Measurements from ENCODE around the gene NAA80. TPM values are rescaled to one million over a fixed set of nuclear protein-coding genes. Genes with fewer than 3 reads are reported as not detected.
A peak's percentile ranks its signal among the peaks of the same experiment; 100 is the strongest.

NAA80 gene
- total and polyA plus RNA-seq, 2 of the 13 experiments (the other 11 are each of a cell fraction or from before 2014, with no cell fraction given): 3.4 to 8.7 TPM

- no peak for TF ChIP-seq ZNF513 (CRISPR knock-in tag; conservative IDR thresholded peaks at IDR 0.05)
- TF ChIP-seq ZNF383 (CRISPR knock-in tag; IDR thresholded peaks at IDR 0.05; ENCODE audit: borderline replicate concordance): no peak
- TF ChIP-seq YEATS2 (CRISPR knock-in tag; IDR thresholded peaks at IDR 0.05; ENCODE audit: borderline replicate concordance): peak; percentile 64; the same call in 1 of the 2 replicates
- no peak for TF ChIP-seq ZBTB7B (CRISPR knock-in tag; IDR thresholded peaks at IDR 0.05)
- TF ChIP-seq SP140L (CRISPR knock-in tag; IDR thresholded peaks at IDR 0.05; ENCODE audit: borderline replicate concordance): no peak
- TF ChIP-seq SMYD3 (CRISPR knock-in tag; IDR thresholded peaks at IDR 0.05): peak; percentile 84; the same call in 1 of the 2 replicates
- TF ChIP-seq PPARG (CRISPR knock-in tag; conservative IDR thresholded peaks at IDR 0.05): no peak
- TF ChIP-seq, protein P1, sequence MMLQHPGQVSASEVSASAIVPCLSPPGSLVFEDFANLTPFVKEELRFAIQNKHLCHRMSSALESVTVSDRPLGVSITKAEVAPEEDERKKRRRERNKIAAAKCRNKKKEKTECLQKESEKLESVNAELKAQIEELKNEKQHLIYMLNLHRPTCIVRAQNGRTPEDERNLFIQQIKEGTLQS (CRISPR knock-in tag; IDR thresholded peaks at IDR 0.05): peak; percentile 83
- peak; percentile 83; the same call in 1 of the 2 replicates for TF ChIP-seq ZNF160 (CRISPR knock-in tag; IDR thresholded peaks at IDR 0.05)
- 0 out of 2 replicates have a peak, but pooled peaks have one; percentile 14 for TF ChIP-seq ZFP1 (CRISPR knock-in tag; IDR thresholded peaks at IDR 0.05)
- TF ChIP-seq MIER2 (CRISPR knock-in tag; IDR thresholded peaks at IDR 0.05): no peak
- TF ChIP-seq BRD4 (CRISPR knock-in tag; IDR thresholded peaks at IDR 0.05): peak; percentile 83; the same call in 1 of the 2 replicates
- no peak for TF ChIP-seq ZFYVE20 (CRISPR knock-in tag; IDR thresholded peaks at IDR 0.05; ENCODE audit: borderline replicate concordance, low read depth)
- TF ChIP-seq MNT (IDR thresholded peaks at IDR 0.05): peak; percentile 81
- TF ChIP-seq ZNF275 (CRISPR knock-in tag; IDR thresholded peaks at IDR 0.05; ENCODE audit: borderline replicate concordance): peak; percentile 98; the same call in 1 of the 2 replicates
- TF ChIP-seq POLR2G (IDR thresholded peaks at IDR 0.05; ENCODE audit: low read depth, low read length): peak; percentile 90
- peak; percentile 70; the same call in 1 of the 2 replicates for TF ChIP-seq IRX3 (CRISPR knock-in tag; IDR thresholded peaks at IDR 0.05; ENCODE audit: borderline replicate concordance, low read depth)
- no peak for TF ChIP-seq NFATC3 (CRISPR knock-in tag; IDR thresholded peaks at IDR 0.05)
- TF ChIP-seq ZBTB21 (CRISPR knock-in tag; IDR thresholded peaks at IDR 0.05): no peak; the same call in 1 of the 2 replicates
- no peak for TF ChIP-seq IKZF1 (IDR thresholded peaks at IDR 0.05)
- TF ChIP-seq HES4 (CRISPR knock-in tag; IDR thresholded peaks at IDR 0.05; ENCODE audit: borderline replicate concordance): peak; percentile 90
- 0 out of 2 replicates have a peak, but pooled peaks have one; percentile 16 for TF ChIP-seq RCOR2 (CRISPR knock-in tag; IDR thresholded peaks at IDR 0.05)
- TF ChIP-seq RFXANK (CRISPR knock-in tag; IDR thresholded peaks at IDR 0.05): no peak
- TF ChIP-seq NCOA1 (CRISPR knock-in tag; IDR thresholded peaks at IDR 0.05): 0 out of 2 replicates have a peak, but pooled peaks have one; percentile 64
- peak; percentile 42; the same call in 1 of the 2 replicates for TF ChIP-seq ZNF788 (CRISPR knock-in tag; IDR thresholded peaks at IDR 0.05; ENCODE audit: borderline replicate concordance)
- peak in 1 of 2 experiments; percentile 47; a peak in 2 of 4 replicates for TF ChIP-seq KLF16 (CRISPR knock-in tag; IDR thresholded peaks at IDR 0.05)
Measured at GRCh38 chr3:50337175-50337861, 38.1 kb upstream of the NAA80 start (continued).
